ENCODE measurements around the gene CACNA2D3.
"Not testable (repeated sequence)": the region's sequence is repeated elsewhere in the genome, so short reads cannot be mapped to it uniquely, and the experiment has no call there.

The CACNA2D3 gene

DNA sequence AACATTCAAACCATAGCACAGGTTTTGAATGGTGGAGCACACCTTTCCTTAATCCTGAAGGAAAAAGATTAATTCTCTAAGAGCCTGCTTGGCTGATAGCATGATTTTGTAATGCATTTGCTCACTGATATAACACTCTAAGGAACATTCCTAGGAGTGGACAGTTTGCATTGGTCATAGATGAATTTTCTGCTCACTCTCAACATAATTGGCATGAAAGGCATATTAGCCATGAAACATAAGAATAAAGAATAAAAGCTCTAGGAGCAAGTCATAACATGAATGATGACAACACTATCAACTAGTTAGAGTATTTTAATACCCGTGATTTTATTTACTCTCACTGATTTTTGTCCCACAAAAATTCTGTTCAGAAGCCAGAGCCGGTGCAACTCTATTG lies 839.8 kb downstream of the CACNA2D3 start:
- H3K27ac ChIP-seq (ENCODE audit: low read length), result no peak overlapping the region
- H3K27me3 ChIP-seq (ENCODE audit: insufficient read depth, low read length), result no peaks in the 10 kb centered on the region
- H3K9me3 ChIP-seq (ENCODE audit: insufficient read depth, low read depth, low read length), result no peaks in the 10 kb centered on the region
- no peak overlapping the region for H3K4me3 ChIP-seq (ENCODE audit: low read length)
- H3K4me1 ChIP-seq (ENCODE audit: insufficient read depth, low read length), result peaks cover 4% of the 10 kb centered on the region; the same call in 1 of the 2 replicates
- no peak overlapping the region for H3K9ac ChIP-seq (ENCODE audit: low read depth, low read length)
- H3K36me3 ChIP-seq (ENCODE audit: insufficient read depth, low read depth, low read length), result no peaks in the 10 kb centered on the region

DNA sequence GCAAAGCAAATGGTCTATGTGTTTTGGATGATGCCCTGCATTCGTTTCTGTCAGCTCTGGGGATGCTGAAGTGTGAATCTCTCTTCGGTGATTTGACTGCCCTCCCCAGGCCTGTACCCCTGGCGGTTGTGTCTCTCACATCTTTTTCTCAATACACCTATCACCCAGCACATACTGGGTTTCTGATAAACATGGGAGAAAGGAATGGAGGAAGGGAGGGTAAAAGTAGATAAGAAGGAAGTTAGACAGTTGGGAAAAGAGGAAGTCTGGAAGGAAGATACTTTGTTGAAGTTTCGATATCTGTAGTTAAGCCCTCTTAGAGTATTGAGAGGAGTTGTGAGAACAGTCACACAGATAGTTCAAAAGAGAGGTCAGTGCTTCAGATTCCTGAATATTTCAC lies 841.3 kb downstream of the CACNA2D3 start:
- H3K4me3 ChIP-seq (ENCODE audit: low read length), result no peak overlapping the region
- H3K9ac ChIP-seq (ENCODE audit: low read depth, low read length), result no peak overlapping the region
- H3K4me1 ChIP-seq (ENCODE audit: insufficient read depth, low read length), result peaks cover 4% of the 10 kb centered on the region; the same call in 1 of the 2 replicates
- no peaks in the 10 kb centered on the region for H3K27me3 ChIP-seq (ENCODE audit: insufficient read depth, low read length)
- no peak overlapping the region for H3K27ac ChIP-seq (ENCODE audit: low read length)
- no peaks in the 10 kb centered on the region for H3K36me3 ChIP-seq (ENCODE audit: insufficient read depth, low read depth, low read length)
- H3K9me3 ChIP-seq (ENCODE audit: insufficient read depth, low read depth, low read length), result no peaks in the 10 kb centered on the region

DNA sequence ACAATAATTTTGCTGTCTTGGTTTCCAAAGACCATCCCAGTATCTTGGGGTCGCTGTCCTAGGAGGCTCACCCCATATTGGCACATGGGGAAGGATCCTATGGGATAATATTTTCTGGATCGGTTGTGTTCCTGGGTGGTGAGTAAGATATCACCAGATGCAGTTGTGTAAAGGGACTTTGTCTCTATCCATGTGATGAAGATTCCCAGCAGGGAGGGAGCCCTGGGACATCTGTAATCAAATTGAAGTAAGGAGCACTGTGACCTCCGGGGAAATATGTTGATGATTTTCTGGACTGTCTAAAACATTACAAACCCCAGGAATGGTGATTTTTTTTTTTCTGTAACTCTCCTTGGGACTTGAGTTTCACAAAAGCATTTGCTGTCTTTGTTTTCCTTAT lies 841.7 kb downstream of the CACNA2D3 start:
- no peaks in the 10 kb centered on the region for H3K36me3 ChIP-seq (ENCODE audit: insufficient read depth, low read depth, low read length)
- no peak overlapping the region for H3K9ac ChIP-seq (ENCODE audit: low read depth, low read length)
- H3K4me1 ChIP-seq (ENCODE audit: insufficient read depth, low read length), result peaks cover 4% of the 10 kb centered on the region; the same call in 1 of the 2 replicates
- no peak overlapping the region for H3K4me3 ChIP-seq (ENCODE audit: low read length)
- no peaks in the 10 kb centered on the region for H3K27me3 ChIP-seq (ENCODE audit: insufficient read depth, low read length)
- no peaks in the 10 kb centered on the region for H3K9me3 ChIP-seq (ENCODE audit: insufficient read depth, low read depth, low read length)
- no peak overlapping the region for H3K27ac ChIP-seq (ENCODE audit: low read length)

- Histone ChIP-seq H3K36me3 (ENCODE audit: insufficient read depth, low read depth, low read length) (no peaks in the 10 kb centered on the region), H3K27ac (ENCODE audit: low read length) (no peak overlapping the region), H3K4me1 (ENCODE audit: insufficient read depth, low read length) (no peaks in the 10 kb centered on the region; the same call in 1 of the 2 replicates), H3K4me3 (ENCODE audit: low read length) (no peak overlapping the region), H3K9me3 (ENCODE audit: insufficient read depth, low read depth, low read length) (no peaks in the 10 kb centered on the region), H3K27me3 (ENCODE audit: insufficient read depth, low read length) (no peaks in the 10 kb centered on the region), H3K9ac (ENCODE audit: low read depth, low read length) (no peak overlapping the region)
Measured at GRCh38 chr3:54965746-54966145, 843.4 kb downstream of the CACNA2D3 start.

DNA sequence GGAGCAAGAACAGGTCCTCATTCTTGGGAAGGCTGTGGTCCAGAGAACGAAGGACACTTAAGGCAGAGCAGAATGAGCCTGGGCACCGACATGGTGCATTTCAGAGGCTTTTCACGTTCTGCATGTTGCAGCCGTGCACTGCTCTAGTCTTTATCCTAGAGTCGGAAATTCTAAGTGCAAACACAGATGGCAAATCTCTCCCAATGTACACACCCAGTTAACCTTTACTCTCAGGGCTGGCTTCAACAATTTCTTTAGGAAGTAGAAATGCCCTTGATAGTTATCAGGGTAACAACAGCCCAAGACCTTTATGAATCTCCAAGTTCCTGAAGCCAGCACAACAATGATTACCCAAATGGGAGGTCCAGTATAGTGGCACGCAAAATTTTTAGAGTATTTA lies 844.6 kb downstream of the CACNA2D3 start:
- H3K27ac ChIP-seq (ENCODE audit: low read length), result no peak overlapping the region
- no peaks in the 10 kb centered on the region for H3K9me3 ChIP-seq (ENCODE audit: insufficient read depth, low read depth, low read length)
- H3K4me3 ChIP-seq (ENCODE audit: low read length), result no peak overlapping the region
- H3K27me3 ChIP-seq (ENCODE audit: insufficient read depth, low read length), result no peaks in the 10 kb centered on the region
- no peak overlapping the region for H3K9ac ChIP-seq (ENCODE audit: low read depth, low read length)
- no peaks in the 10 kb centered on the region for H3K36me3 ChIP-seq (ENCODE audit: insufficient read depth, low read depth, low read length)
- no peaks in the 10 kb centered on the region; the same call in 1 of the 2 replicates for H3K4me1 ChIP-seq (ENCODE audit: insufficient read depth, low read length)

DNA sequence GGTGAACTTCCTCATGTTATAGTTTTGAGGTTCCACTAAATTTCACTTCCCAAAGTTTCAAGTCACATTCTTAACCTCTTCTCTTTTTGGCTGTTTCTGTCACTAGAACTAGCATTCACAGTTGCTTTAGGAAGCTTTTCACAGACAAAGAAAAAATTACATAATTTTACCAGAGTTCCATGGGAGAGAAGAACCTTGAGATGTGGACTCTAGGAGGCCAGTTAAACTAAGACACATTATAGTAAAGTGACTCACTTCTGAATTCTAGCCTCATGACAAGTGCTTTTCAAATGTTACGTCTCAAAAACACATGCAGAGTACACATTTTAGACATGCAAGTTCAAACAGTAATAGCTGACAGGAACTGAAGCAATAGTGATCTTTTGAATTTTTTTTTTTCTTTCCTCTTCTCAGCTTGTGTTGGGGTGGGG lies 845.4 kb downstream of the CACNA2D3 start:
- Histone ChIP-seq H3K4me1 (ENCODE audit: insufficient read depth, low read length) (no peaks in the 10 kb centered on the region; the same call in 1 of the 2 replicates), H3K27me3 (ENCODE audit: insufficient read depth, low read length) (no peaks in the 10 kb centered on the region), H3K27ac (ENCODE audit: low read length) (no peak overlapping the region), H3K9ac (ENCODE audit: low read depth, low read length) (no peak overlapping the region), H3K9me3 (ENCODE audit: insufficient read depth, low read depth, low read length) (no peaks in the 10 kb centered on the region), H3K4me3 (ENCODE audit: low read length) (no peak overlapping the region), H3K36me3 (ENCODE audit: insufficient read depth, low read depth, low read length) (no peaks in the 10 kb centered on the region)

- no peak overlapping the region; the same call in 1 of the 2 replicates for H3K9ac ChIP-seq (ENCODE audit: low read depth, low read length)
- no peaks in the 10 kb centered on the region; the same call in 1 of the 2 replicates for H3K4me1 ChIP-seq (ENCODE audit: insufficient read depth, low read length)
- H3K4me3 ChIP-seq (ENCODE audit: low read length), result no peak overlapping the region
- H3K27me3 ChIP-seq (ENCODE audit: insufficient read depth, low read length), result no peaks in the 10 kb centered on the region
- no peaks in the 10 kb centered on the region for H3K36me3 ChIP-seq (ENCODE audit: insufficient read depth, low read depth, low read length)
- H3K9me3 ChIP-seq (ENCODE audit: insufficient read depth, low read depth, low read length), result no peaks in the 10 kb centered on the region
- H3K27ac ChIP-seq (ENCODE audit: low read length), result no peak overlapping the region
Measured at GRCh38 chr3:54968546-54969172, 846.3 kb downstream of the CACNA2D3 start.

- no peak overlapping the region for H3K27ac ChIP-seq (ENCODE audit: low read length)
- no peaks in the 10 kb centered on the region; the same call in 1 of the 2 replicates for H3K4me1 ChIP-seq (ENCODE audit: insufficient read depth, low read length)
- H3K9me3 ChIP-seq (ENCODE audit: insufficient read depth, low read depth, low read length), result no peaks in the 10 kb centered on the region
Measured at GRCh38 chr3:54969652-54970051, 847.3 kb downstream of the CACNA2D3 start.

GRCh38 chr3:54970895-54971294 lies 848.5 kb downstream of the CACNA2D3 start:
- Histone ChIP-seq H3K4me1 (ENCODE audit: insufficient read depth, low read length) (no peaks in the 10 kb centered on the region; the same call in 1 of the 2 replicates), H3K36me3 (ENCODE audit: insufficient read depth, low read depth, low read length) (no peaks in the 10 kb centered on the region), H3K9ac (ENCODE audit: low read depth, low read length) (no peak overlapping the region), H3K9me3 (ENCODE audit: insufficient read depth, low read depth, low read length) (no peaks in the 10 kb centered on the region), H3K27ac (ENCODE audit: low read length) (no peak overlapping the region), H3K27me3 (ENCODE audit: insufficient read depth, low read length) (no peaks in the 10 kb centered on the region), H3K4me3 (ENCODE audit: low read length) (no peak overlapping the region)

More at GRCh38 chr3:54969652-54970051, 847.3 kb downstream of the CACNA2D3 start:
- H3K27me3 ChIP-seq (ENCODE audit: insufficient read depth, low read length), result no peaks in the 10 kb centered on the region
- no peaks in the 10 kb centered on the region for H3K36me3 ChIP-seq (ENCODE audit: insufficient read depth, low read depth, low read length)
- no peak overlapping the region for H3K9ac ChIP-seq (ENCODE audit: low read depth, low read length)
- no peak overlapping the region for H3K4me3 ChIP-seq (ENCODE audit: low read length)

DNA sequence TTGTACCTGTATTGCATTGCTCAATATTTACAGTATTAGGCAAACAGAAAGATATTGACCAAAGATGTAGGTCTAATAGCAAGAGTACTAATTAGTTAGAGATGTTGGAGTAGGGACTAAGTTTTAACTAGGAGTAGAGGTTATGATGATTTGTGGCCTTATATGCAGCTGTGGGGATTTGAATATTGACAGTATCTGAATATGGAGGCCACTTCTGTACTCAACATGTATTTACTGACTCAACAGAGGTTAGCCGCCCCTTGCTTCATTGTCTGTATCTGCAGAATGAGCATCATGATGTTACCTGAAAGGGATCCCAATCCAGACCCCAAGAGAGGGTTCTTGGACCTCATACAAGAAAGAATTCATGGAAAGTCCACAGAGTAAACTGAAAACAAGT lies 855.1 kb downstream of the CACNA2D3 start:
- Histone ChIP-seq H3K36me3 (ENCODE audit: insufficient read depth, low read depth, low read length) (no peaks in the 10 kb centered on the region), H3K9me3 (ENCODE audit: insufficient read depth, low read depth, low read length) (peaks cover 8% of the 10 kb centered on the region), H3K4me1 (ENCODE audit: insufficient read depth, low read length) (no peaks in the 10 kb centered on the region; the same call in 1 of the 2 replicates), H3K4me3 (ENCODE audit: low read length) (no peak overlapping the region), H3K9ac (ENCODE audit: low read depth, low read length) (no peak overlapping the region), H3K27ac (ENCODE audit: low read length) (no peak overlapping the region), H3K27me3 (ENCODE audit: insufficient read depth, low read length) (no peaks in the 10 kb centered on the region)

GRCh38 chr3:54977946-54978345 lies 855.6 kb downstream of the CACNA2D3 start:
- not testable (repeated sequence) for H3K27me3 ChIP-seq (ENCODE audit: insufficient read depth, low read length); H3K4me1 ChIP-seq (ENCODE audit: insufficient read depth, low read length); H3K9me3 ChIP-seq (ENCODE audit: insufficient read depth, low read depth, low read length); H3K27ac ChIP-seq (ENCODE audit: low read length); H3K9ac ChIP-seq (ENCODE audit: low read depth, low read length); H3K36me3 ChIP-seq (ENCODE audit: insufficient read depth, low read depth, low read length); H3K4me3 ChIP-seq (ENCODE audit: low read length)

DNA sequence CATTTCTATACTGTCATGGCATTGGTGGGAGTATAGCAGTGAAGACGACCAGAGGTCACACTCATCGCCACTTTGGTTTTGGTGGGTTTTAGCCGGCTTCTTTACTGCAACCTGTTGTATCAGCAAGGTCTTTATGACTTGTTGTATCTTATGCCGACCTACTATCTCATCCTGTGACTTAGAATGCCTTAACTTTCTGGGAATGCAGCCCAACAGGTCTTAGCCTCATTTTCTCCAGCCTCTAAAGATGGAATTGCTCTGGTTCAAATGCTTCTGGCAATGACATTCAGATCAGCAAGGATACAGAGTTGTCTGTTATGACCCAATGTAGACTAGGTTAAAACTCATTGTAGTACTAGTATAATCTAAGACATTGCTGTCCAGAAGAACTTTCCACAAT lies 860.5 kb downstream of the CACNA2D3 start:
- H3K4me3 ChIP-seq (ENCODE audit: low read length), result no peak overlapping the region
- no peak overlapping the region for H3K9ac ChIP-seq (ENCODE audit: low read depth, low read length)
- no peaks in the 10 kb centered on the region for H3K27me3 ChIP-seq (ENCODE audit: insufficient read depth, low read length)
- H3K9me3 ChIP-seq (ENCODE audit: insufficient read depth, low read depth, low read length), result peaks cover 8% of the 10 kb centered on the region
- peaks cover 9% of the 10 kb centered on the region; the same call in 1 of the 2 replicates for H3K4me1 ChIP-seq (ENCODE audit: insufficient read depth, low read length)
- no peak overlapping the region for H3K27ac ChIP-seq (ENCODE audit: low read length)
- H3K36me3 ChIP-seq (ENCODE audit: insufficient read depth, low read depth, low read length), result no peaks in the 10 kb centered on the region

Measured in iPS-20b (cell line).